Non-pigmented ciliary epithelial cell (primary cell): ENCODE results near the gene BORA.
"Not testable (repeated sequence)": the region's sequence is repeated elsewhere in the genome, so short reads cannot be mapped to it uniquely, and the experiment has no call there.

ENCODE experiments used
- DNase-seq: peaks from one replicate; pipeline ENCODE4 v3.0.0-alpha.2; 2010; ENCODE audit warnings: low read depth

Gene BORA

GRCh38 chr13:72727417-72728289 lies at the start of gene BORA, which contains the start of gene MZT1:
Gene BORA (plus strand): TSS chr13:72727923. CDS start chr13:72728941, 1,018 bp downstream.
Gene MZT1 (minus strand): TSS chr13:72727629. CDS start chr13:72727602, 27 bp downstream.
- peak; percentile 93 for DNase-seq

DNA sequence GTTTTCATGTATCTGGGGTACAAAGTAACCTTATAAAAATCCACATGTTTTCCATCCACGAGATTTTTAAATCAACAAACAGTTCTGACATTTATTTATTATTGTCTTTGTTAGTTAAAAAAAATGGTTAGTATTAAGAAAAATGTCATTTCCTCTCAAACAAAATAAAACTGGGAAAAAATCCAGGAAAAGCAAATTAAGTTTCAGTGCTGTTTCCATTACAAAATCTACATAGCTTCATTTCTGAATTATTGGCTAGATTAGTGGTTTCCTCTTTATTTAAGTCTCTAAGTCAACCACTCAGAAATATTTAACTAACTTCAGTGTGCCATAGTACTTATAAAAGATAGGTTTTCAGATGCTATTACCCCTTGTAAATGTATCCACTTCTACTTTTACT lies 49.4 kb upstream of the BORA start:
- no peak for DNase-seq

DNA sequence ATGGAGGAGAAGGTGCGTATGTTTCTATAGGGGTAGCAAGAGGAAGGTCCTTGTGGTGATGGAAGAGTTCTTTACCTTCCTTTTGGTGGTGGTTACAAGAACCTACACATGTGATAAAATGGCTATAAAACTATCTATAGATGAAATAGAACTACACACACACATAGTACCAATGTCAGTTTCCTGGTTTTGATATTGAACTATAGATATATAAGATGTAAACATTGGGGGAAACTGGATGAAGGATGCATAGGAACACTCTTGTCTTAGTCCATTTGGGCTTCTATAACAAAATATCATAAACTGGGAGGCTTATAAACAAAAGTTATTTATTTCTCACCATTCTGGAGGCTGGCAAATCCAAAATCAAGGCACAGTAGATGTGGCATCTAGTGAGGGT lies 47.4 kb upstream of the BORA start:
- DNase-seq, result no peak

GRCh38 chr13:72686766-72687165 lies 41.0 kb upstream of the BORA start:
- no peak for DNase-seq

- no peak for DNase-seq
Measured at GRCh38 chr13:72689181-72689696, 38.5 kb upstream of the BORA start.

GRCh38 chr13:72692884-72693514 lies 34.7 kb upstream of the BORA start:
- no peak for DNase-seq

DNA sequence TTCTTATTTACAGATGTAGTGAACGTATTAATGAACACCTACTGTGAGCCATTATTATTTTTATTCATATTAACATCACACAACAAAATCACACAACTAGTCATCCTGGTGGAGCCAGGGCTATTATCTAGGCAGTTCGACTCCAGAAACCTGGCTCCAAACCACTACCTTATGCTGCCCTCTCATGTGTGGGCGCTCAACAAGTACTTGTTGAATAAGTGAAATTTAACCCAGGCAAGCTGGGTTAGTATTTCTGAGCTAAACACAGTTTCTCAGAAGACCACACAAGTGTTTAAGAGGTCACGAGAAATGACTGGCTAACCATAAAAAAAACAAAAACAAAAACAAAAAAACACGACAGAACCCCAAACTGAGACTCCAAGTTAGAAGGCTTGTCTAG lies 33.9 kb upstream of the BORA start:
- no peak for DNase-seq

DNA sequence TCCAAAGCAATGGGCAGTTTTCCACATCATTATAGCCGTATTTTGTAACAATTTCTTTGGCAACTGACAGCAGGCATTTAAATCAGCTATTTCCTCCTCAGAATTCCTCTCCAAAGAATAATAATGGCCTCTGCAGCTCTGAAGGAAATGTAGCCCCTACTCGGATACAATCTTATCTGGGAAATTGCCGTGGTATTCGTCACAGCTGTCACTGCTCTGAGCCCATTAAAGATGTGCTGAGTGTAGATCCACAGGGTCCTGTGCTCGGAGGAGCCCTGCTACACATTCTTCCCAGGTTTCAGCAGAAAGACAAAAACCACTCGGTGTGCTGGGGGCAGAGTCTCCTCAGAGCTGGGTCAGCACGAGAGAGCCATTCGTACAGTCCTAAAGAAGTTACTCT lies 33.4 kb upstream of the BORA start:
- DNase-seq, result no peak

GRCh38 chr13:72696579-72696978 lies 31.1 kb upstream of the BORA start:
- no peak for DNase-seq

GRCh38 chr13:72698164-72698563 lies 29.6 kb upstream of the BORA start:
- DNase-seq, result no peak

DNA sequence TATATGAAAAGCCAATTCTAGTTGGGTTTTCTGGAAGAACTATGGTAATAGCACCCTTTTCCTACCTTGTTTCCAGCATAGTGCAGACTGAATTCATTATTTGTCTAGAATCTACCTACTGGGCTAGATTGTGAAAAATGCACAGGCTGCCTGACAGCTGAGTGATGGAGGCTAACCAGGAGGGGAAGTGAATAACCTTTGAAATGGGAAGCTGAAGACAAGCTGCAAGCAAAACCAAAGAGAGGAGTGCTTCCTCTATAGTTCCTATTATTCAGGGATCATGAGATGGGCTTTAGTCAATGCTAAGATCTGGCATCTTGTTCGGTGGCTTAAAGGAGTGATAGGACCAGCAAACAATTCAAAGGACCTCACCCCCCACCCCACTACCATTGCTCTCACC lies 27.2 kb upstream of the BORA start:
- no peak for DNase-seq

DNA sequence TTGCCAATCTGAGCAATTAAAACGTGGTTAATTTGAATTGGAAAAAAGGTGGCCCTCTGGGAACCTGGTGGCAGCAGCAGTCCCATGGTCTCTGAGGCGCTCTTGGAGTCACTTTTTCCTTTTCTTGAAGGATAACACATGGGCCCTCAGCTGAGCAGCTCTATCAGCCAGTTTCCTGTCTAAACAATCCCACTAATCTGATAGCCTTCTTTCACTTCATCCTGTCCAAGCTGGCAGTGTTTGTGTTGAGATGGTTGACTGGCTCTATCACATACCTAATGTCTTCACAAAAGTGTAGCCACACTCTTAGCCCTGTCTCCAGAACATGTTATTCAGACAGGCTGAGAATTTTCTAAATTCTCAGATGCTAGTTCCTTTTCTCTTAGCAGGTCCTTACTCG lies 10.9 kb upstream of the BORA start:
- no peak for DNase-seq

- DNase-seq, result not testable (repeated sequence)
Measured at GRCh38 chr13:72726185-72726584, 1.5 kb upstream of the BORA start.

GRCh38 chr13:72726726-72727416 lies 852 bp upstream of the BORA start:
- DNase-seq, result no peak

GRCh38 chr13:72728290-72728605 lies 525 bp downstream of the BORA start:
- DNase-seq, result no peak

DNA sequence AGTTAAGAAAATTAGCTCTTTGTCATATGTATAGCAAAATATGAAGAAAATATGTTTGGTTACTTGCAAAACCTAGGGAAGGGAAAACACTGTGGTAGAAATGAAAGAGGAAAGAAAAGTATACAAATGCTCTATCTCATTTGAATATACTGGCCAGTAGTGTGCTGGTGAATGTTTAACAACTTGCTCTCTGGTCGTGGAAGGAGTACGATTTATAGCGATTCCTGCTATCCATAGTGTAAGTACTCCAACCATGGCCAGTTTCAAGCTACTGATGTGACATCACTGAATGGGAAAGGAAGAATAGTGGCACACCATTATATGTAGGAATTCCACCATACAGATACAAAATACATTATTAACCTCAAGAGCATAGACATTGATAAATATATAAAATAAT lies 9.3 kb downstream of the BORA start:
- DNase-seq, result no peak

- no peak for DNase-seq
Measured at GRCh38 chr13:72740015-72740414, 12.3 kb downstream of the BORA start.

DNA sequence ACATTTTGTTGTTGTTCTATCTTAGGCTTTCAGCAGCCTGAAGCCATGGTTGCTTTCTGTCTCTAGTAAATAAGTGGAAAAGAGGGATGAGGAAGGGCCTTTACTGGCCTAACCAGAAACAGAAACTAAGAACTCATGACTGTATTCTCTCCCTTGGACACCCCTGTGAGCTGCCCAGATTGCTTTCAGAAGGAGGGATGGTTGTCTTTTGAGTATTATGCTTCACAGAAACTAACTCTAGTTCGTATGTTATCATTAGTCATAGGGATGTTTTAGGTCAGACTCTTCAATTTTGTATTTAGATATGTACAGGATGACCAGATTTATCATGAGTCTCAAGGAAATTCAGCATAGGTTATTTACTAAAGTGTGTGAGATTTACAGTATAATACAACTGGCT lies 17.5 kb downstream of the BORA start:
- DNase-seq, result no peak

DNA sequence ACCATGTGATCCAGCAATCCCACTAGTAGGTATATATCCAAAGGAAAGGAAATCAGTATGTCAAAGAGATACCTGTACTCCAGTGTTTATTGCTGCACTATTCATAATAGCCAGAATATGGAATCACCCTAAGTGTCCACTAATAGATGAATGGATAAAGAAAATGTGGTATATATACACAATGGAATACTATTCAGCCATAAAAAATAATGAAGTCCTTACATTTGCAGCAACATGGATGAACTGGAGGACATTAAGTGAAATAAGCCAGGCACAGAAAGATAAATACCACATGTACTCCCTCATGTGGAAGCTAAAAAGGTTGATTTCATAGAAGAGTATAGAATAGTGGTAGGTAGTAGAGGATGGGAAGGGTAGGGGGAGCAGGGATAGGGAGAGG lies 23.5 kb downstream of the BORA start:
- DNase-seq, result no peak

DNA sequence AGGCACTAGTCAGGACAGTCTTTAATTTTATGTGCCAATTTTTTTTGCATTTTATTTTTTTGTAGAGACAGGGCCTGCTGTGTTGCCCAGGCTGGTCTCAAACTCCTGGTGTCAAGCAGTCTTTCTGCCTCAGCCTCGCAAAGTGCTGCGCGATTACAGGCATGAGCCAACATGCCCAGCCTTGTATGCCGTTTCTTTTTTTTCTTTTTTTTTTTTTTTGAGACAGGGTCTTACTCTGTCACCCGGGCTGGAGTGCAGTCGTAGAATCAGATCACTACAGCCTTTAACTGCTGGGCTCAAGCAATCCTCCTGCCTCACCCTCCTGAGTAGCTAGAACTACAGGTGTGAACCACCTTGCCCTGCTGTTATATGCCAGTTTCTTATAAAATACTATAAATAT lies 26.4 kb downstream of the BORA start:
- DNase-seq, result no peak

DNA sequence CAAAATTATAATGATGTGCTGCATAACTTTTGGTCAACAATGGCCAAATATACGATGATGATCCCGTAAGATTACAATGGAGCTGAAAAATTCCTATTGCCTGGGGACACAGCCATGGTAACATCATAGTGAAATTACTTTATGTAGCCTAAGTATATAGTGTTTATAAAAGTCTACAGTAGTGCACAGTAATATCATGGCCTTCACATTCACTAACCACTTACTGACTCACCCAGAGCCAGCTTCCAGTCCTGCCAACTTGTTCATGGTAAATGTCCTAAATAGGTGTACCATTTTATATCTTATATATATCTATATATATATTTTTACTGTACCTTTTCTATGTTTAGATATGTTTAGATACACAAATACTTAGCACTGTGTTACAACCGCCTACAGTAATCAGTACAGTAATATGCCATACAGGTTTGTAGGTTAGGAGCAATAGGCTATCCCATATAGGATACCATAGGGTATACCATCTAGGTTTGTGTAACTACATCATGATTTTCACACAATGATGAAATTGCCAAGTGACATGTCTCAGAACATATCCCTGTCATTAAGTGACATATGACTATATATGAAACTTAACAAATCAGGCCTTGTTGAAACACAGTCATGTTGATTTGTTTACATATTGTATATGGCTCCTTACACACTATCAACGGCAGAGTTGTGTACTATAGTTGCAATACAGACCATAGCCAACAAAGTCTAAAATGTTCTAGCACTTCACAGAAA lies 30.2 kb downstream of the BORA start:
- no peak for DNase-seq

- DNase-seq, result no peak
Measured at GRCh38 chr13:72760189-72760588, 32.5 kb downstream of the BORA start.
